SH-SY5Y (cell line): Measurements from ENCODE around the gene LRRC23.

Source experiments
- GATA2 ChIP-seq: IDR thresholded peaks from 2 replicates; pipeline ENCODE4 v1.6.1; 2011; ENCODE audit warnings: mild to moderate bottlenecking, low read depth, low read length
- GATA3 ChIP-seq: IDR thresholded peaks from 2 replicates; pipeline ENCODE4 v1.6.1; 2011; ENCODE audit warnings: low read depth, mild to moderate bottlenecking, low read length, moderate library complexity

LRRC23 gene

DNA sequence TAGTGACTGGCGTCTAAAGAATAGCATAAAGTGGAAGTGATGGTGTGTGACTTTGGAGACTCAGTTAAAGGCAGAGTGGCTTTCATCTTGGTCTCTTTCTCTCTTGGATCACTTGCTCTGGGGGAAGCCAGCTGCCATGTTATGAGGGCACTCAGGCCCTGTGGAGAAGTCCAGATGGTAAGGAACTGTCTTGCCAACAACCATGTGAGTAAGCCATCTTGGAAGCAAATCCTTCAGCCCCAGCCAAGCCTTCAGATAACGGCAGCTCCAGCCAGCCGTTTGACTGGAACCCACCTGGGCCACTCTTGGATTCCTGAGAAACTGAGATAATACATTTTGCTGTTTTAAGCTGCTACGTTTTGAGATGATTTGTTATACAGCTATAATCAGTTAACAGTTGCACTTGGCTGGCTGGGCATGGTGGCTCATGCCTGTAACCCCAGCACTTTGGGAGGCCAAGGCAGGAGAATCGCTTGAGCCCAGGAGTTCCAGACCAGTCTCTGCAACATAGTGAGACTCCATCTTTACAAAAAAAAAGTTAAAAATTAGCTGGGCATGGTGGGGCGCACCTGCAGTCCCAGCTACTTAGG is 7.7 kb upstream of the LRRC23 start:
- no peak for TF ChIP-seq GATA2
- TF ChIP-seq GATA3: no peak

DNA sequence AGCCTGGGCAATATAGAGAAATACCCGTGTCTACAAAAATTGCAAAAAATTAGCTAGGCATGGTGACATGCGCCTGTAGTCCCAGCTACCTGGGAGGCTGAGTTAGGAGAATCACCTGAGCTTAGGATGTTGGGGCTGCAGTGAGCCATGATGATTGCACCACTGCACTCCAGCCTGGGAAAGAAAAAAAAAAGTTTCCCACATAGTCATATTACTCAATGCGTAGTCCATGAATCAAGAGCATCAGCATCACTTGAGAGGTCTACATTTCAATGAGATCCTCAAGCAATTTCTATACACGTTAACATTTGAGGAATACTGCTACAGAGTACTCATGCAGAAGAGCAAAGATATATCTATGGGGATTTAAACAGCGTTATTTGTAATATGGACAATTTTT is 5.2 kb upstream of the LRRC23 start:
- TF ChIP-seq GATA2: no peak

DNA sequence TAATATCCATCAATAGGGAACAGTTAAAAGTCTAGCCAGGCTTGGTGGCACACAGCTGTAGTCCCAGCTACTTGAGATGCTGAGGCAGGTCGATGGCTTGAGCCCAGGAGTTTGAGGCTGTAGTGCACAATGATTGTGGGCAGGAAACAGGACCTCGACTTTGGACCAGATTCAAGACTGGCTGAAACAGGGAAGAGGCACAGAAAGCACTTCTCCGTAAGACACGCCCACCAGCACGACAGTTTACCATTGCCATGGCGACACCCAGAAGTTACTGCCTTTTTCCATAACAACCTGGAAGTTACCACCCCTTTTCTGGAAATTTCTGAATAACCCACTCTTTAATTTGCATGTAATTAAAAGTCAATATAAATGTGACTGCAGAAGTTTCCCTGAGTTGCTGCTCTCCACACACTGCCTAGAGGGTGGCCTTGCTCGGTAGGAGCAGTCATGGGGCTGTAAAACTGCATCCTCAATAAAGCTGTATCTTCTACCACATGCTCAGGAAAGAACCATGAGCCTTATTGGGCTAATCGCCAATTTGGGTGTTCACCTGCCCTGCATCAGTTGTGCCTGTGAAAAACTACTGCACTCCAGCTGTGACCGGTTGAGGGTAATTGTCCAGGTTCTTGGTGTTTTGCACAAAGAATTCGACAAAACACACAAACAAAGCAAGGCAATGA is 4.6 kb upstream of the LRRC23 start:
- TF ChIP-seq GATA2: no peak
- no peak for TF ChIP-seq GATA3

DNA sequence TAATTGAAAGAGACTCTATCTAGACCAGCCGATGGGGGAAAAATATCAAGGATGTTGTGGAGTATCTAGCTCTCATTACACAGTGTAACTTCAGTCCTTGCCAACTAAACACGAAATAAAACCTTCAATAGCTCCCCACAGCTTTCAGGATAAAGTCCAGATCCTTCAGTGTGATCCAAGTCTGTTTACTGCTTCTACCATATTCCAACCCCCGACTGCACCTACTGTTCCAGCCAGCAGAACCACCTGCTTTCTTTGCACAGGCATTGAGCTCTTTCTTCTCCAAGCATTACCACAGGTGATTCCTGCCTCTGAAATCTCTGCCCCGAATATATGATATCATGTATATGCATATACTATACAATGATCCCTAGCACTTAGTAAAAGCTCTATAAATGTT is 2.2 kb upstream of the LRRC23 start:
- no peak for TF ChIP-seq GATA3

DNA sequence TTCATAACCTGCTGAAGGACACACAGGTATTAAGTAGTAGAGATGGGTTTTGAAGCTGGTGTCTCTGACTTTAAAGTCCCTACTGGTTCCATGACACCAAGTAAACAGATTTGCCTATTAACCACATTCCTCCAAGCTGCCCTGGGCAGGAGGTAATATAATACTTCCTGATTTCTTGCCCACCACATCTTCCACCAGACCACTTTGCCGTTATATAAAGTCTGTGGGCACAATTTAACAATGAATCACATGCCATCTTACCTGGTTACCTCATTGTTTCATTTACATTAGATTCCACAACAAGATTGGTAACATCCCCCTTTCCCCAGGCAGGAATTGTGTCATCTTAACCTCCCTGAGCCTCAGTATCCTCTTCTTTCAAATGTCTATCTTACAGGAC is 900 bp upstream of the LRRC23 start:
- TF ChIP-seq GATA2 (no peak), GATA3 (no peak)

DNA sequence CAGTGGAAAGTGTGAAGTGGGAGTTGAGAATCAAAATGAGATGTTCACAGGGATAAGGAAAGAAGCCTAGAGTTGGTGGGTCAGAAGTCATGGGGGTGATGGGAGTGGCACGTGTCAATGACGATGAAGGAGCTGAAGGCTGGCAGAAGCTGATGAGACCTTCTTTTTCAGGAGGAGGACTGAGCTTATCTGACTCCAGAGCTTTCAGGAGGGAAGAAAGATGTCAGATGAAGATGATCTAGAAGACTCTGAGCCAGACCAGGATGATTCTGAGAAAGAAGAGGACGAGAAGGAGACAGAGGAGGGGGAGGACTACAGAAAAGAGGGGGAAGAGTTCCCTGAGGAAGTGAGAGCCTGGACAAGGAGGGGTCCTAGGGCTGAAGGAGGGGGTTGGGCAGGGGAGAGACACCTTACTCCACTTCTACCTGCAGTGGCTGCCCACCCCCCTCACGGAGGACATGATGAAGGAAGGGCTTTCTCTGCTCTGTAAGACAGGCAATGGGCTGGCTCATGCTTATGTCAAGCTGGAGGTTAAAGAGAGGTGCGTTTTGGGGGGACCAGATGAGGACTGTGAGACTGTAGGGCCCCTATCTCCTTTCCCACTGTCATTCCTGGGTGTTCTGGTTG is 905 bp downstream of the LRRC23 start:
- TF ChIP-seq GATA3: no peak
- TF ChIP-seq GATA2: no peak

DNA sequence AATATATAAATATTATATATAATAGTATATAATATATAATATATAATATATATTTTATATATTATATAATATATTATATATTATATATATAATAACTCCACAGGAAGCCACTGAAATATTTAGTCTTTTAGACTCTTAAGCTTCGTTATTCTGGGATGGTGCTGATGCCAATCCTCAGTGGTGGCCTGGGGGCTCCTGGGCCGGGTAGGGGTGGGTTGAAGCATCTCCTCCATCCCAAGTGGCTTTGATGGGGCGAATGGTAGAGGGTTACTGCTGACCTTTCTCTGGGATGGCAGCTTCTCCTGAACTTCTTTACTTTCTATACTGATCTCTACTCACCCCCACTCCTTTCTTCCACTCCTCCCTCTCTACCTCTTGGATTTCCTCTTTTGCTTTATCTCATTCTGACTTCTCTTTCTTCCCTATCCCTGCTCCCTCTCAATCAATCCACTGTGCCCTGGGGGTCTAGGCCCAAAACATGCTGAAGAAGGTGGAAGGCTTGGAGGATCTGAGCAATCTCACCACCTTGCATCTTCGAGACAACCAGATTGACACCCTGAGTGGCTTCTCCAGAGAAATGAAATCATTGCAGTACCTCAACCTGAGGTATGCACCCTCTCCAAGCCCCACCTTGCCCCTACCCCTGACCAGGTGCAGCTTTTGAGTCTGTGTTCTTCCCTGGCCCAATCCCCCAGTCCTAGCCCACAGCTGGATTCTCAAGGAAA is 5.0 kb downstream of the LRRC23 start:
- TF ChIP-seq GATA3 (no peak), GATA2 (no peak)

DNA sequence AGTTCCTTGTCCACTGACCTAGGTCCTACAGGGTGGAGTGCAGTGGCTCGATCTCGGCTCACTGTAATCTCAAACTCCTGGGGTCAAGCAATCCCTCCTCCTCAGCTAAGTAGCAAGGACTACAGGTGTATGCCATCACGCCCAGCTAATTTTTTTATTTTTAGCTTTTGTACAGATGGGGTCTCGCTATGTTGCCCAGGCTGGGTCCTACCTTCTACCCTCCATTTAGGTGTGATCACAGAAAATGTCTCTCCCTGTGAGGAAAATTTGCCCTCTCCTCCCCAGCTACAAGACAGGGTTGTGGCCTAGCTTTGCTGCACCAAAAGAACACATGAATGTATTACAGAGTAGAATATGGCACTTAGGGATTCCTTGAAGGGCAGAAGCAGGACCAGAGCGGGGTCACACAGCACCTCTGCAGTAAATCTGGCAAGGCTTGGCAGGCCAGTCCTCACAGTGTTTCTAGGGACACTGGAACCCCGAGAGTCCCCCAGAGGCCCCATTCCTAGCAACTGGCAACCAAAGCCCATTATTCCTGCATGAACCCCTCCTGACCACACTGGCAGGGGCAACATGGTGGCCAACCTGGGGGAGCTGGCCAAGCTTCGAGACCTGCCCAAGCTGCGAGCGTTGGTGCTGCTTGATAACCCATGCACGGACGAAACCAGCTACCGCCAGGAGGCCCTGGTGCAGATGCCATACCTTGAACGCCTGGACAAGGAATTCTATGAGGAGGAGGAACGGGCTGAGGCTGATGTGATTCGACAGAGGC is 7.7 kb downstream of the LRRC23 start:
- no peak for TF ChIP-seq GATA2
- no peak for TF ChIP-seq GATA3

DNA sequence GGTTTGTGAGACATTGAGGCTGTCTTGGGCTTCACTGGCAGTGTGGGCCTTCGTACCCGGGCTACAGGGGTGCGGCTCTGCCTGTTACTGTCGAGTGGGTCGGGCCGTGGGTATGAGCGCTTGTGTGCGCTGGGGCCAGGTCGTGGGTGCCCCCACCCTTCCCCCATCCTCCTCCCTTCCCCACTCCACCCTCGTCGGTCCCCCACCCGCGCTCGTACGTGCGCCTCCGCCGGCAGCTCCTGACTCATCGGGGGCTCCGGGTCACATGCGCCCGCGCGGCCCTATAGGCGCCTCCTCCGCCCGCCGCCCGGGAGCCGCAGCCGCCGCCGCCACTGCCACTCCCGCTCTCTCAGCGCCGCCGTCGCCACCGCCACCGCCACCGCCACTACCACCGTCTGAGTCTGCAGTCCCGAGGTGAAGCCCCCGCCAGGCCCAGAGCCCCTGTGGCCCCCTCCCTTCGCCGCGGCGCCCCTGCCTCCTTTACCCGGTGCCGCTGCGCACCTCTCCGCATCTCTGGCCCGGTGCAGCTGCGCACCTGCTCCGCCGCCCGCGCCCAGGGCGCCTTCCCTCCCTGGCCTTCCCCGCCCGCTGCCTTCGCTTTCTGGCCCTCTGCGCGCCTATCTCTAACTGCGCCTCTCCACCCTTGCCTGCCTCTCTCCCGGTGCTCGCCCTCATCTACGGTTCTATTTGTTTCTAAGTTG is 9.8 kb downstream of the LRRC23 start, which contains the start of gene ENO2:
Gene ENO2 (plus strand): TSS at position 335 of the 701 bp plus-strand sequence. CDS start 1,253 bp downstream, outside the sequence.
- TF ChIP-seq GATA2 (no peak), GATA3 (no peak)

DNA sequence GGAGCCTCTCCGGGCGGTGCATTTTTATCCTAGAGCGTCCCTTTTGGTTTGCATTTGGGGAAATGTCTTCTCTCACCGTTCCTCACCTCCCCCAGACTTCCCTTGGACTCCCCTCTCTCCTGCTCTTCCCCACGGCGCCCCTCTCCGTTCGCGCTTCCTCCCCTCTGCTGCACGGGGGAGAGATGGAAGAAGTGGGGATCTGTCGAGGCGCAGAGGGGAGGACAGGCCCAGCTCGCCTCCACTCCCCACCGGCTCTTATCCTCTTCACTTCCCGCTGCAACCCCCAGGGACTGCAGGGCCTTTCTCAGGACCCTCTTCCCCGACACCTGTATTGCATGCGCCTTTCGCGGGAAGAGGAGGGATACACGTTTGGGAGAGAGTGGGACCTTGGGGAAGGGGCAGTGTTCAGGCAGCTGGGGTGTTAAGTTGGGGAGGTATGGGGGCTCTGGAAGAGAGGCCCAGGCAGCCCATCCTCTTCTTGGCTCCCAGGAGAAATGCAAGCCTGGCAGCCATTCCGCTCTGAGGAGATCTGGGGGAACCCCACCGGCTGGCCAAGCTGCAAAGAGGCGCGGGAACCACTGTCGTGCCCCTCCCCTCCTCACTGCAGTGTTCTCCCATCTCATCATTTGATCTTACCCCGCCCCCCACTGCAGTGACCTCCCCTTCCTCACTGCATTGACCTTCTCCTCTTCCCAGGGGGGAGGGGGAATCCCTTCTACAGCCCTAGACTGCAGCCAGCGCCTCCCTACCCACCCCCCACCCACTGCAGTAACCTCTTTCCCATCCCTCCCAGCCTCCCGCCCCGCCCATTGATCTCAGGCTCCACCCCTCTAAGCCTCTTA is 10.5 kb downstream of the LRRC23 start:
- TF ChIP-seq GATA3 (no peak), GATA2 (peak; percentile 51; the same call in 1 of the 2 replicates)

DNA sequence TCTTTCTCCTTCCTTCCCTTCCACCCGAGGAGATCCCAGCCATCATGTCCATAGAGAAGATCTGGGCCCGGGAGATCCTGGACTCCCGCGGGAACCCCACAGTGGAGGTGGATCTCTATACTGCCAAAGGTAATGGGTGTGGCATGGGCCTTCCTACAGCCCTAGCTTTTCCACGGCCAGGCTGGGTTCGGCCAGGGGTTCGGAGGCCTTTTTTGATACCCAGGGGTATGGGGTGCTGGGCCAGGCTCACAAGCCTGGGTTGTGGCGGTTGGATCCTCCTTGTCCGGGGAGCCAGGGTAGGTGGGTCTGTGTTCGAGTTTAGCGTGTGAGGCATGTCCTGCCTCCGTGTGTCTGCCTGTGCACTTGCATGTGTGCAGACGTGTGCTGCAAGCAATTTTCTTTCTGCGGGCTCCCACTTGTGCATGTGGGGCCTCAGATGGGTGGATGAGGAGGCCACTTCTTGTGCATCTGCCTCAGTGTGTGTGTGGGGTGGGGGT is 11.2 kb downstream of the LRRC23 start:
- TF ChIP-seq GATA3: no peak
- TF ChIP-seq GATA2: no peak

DNA sequence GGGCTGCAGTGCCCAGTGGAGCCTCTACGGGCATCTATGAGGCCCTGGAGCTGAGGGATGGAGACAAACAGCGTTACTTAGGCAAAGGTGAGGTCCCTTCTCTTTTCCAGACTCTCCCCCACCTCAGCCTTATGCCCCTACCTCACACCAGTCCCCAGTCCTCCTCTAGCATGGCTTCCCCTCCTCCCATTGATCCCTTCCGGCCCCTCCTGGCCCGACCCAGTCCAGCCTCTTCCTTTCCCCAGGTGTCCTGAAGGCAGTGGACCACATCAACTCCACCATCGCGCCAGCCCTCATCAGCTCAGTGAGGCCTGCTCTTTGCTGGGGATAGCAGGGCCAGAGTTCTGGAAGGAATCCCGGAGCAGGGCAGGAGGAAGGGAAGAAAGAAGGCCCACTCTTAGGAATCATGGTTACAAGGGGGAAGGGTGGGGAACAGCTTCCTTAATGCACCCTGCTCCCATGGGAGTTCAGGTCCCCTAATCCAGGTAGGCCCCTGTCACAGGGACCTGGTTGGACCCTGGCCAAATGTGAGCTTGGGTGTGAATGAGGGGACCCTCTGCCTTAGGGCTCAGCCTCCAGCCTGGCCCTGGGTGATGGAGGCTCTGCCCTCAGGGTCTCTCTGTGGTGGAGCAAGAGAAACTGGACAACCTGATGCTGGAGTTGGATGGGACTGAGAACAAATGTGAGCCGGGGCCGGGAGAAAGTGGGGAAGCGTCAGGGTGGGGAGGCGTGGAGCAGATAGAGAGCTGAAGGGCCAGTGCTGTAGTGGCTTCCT is 12.0 kb downstream of the LRRC23 start:
- TF ChIP-seq GATA2 (no peak), GATA3 (no peak)
